B cell (primary cell): Measurements from ENCODE around the gene SYCE3.

ENCODE experiments used
- CTCF ChIP-seq: fragments of 200-600 bp; IDR thresholded peaks from one replicate; pipeline ENCODE4 v1.8.0; 2022; ENCODE audit warnings: antibody characterized with exemption, mild to moderate bottlenecking
- EZH2 ChIP-seq: IDR thresholded peaks from 2 replicates; pipeline ENCODE4 v1.6.1; 2012; ENCODE audit warnings: borderline replicate concordance, low read depth, mild to moderate bottlenecking, moderate library complexity, low read length; ENCODE audit not compliant: insufficient read depth, poor library complexity, severe bottlenecking

DNA sequence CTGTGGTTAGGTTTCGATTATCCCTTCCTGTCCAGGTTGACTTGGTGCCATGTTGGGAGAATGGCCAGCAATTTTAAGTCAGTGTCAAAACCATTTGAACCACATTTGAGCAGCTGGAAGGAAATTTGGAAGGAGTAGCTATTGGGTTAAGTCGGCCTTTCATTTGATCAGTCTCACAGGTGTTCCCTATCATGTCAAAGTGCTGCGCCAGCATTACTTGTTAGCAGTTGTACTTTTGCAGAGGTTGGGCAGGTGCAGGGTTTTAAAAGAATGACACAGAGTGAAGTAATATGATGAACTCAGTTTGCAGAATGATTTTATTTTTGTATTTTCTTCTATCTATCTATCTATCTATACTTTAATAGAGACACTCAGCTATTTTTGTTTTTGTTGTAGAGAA, 26.5 kb downstream of the SYCE3 start:
- TF ChIP-seq CTCF (no peak), EZH2 (no peak)
